Keratinocyte (primary cell): ENCODE data around the gene BGN. TPM values are rescaled to one million over a fixed set of nuclear protein-coding genes. Genes with fewer than 3 reads are reported as not detected.

Experiments
- DNase-seq: peaks from one replicate; pipeline ENCODE4 v3.0.0-alpha.2; 2011; ENCODE audit warnings: low read depth, missing footprints, low spot score
- FAIRE-seq: peaks from 2 replicates; lab custom pipeline; 2011; peaks lifted over from hg19 to GRCh38; lab: Jason Lieb, UNC
- H2AFZ ChIP-seq: 2 replicates; pipeline ENCODE4 v1.6.0; 2012; ENCODE audit warnings: low read length, control low read depth, inconsistent platforms; ENCODE audit not compliant: control insufficient read depth
- H3K27ac ChIP-seq: 2 replicates; pipeline ENCODE4 v1.5.1; 2011; ENCODE audit warnings: low read length; ENCODE audit not compliant: control insufficient read depth, insufficient read depth
- H3K27me3 ChIP-seq: 3 replicates; pipeline ENCODE4 v1.6.0; 2011; ENCODE audit warnings: low read length; ENCODE audit not compliant: control insufficient read depth, insufficient read depth; ENCODE audit errors: extremely low read depth
- H3K36me3 ChIP-seq, 2 experiments: 2 replicates in 1 of 2; 3 replicates in 1 of 2; pipeline ENCODE4 v1.5.1; 2011; ENCODE audit warnings: low read length in 2 of 2, mild to moderate bottlenecking in 1 of 2; ENCODE audit not compliant: control insufficient read depth in 2 of 2, insufficient read depth in 2 of 2; ENCODE audit errors: extremely low read depth in 1 of 2
- H3K4me1 ChIP-seq: 3 replicates; pipeline ENCODE4 v1.5.1; 2011; ENCODE audit warnings: low read length; ENCODE audit not compliant: control insufficient read depth, insufficient read depth; ENCODE audit errors: extremely low read depth
- H3K4me2 ChIP-seq: 3 replicates; pipeline ENCODE4 v1.6.0; 2011; ENCODE audit warnings: low read depth, low read length; ENCODE audit not compliant: control insufficient read depth, insufficient read depth; ENCODE audit errors: extremely low read depth
- H3K4me3 ChIP-seq, 3 experiments: fragments of 200-600 bp in 1 of 3; sonication (generic) in 1 of 3; 2 replicates in 2 of 3; 3 replicates in 1 of 3; pipeline ENCODE4 v1.5.1; 2011 to 2016; ENCODE audit warnings: low read length in 3 of 3, mild to moderate bottlenecking in 3 of 3, control low read depth in 2 of 3, inconsistent platforms in 1 of 3, low read depth in 1 of 3, mixed read lengths in 1 of 3, mixed run types in 1 of 3, moderate library complexity in 1 of 3; ENCODE audit not compliant: control insufficient read depth in 2 of 3, insufficient read depth in 2 of 3; ENCODE audit errors: extremely low read depth in 1 of 3
- H3K79me2 ChIP-seq: 2 replicates; pipeline ENCODE4 v1.6.0; 2012; ENCODE audit warnings: low read length; ENCODE audit not compliant: control insufficient read depth, insufficient read depth
- H3K9ac ChIP-seq: 3 replicates; pipeline ENCODE4 v1.6.0; 2011; ENCODE audit warnings: low read length; ENCODE audit not compliant: control insufficient read depth, insufficient read depth; ENCODE audit errors: extremely low read depth
- H3K9me1 ChIP-seq: 3 replicates; pipeline ENCODE4 v1.6.0; 2011; ENCODE audit warnings: low read length; ENCODE audit not compliant: control insufficient read depth, insufficient read depth; ENCODE audit errors: extremely low read depth
- H3K9me3 ChIP-seq: 2 replicates; pipeline ENCODE4 v1.5.1; 2012; ENCODE audit warnings: low read depth, low read length; ENCODE audit not compliant: control insufficient read depth
- H4K20me1 ChIP-seq: 3 replicates; pipeline ENCODE4 v1.6.0; 2011; ENCODE audit warnings: low read length; ENCODE audit not compliant: control insufficient read depth, insufficient read depth; ENCODE audit errors: extremely low read depth
- EZH2 ChIP-seq: IDR thresholded peaks from one replicate; pipeline ENCODE4 v1.6.1; 2012; ENCODE audit warnings: inconsistent platforms, mild to moderate bottlenecking, low read length, moderate library complexity
- dilution Hi-C: fragments of 300-500 bp; cut with MboI; formaldehyde crosslinking; loops from one replicate; pipeline ENCODE4 v1.7.0; 2020; ENCODE audit warnings: low sequenced_read_pairs; ENCODE audit not compliant: extremely low pct_ligation_motif_present
- polyA plus RNA-seq, 5 experiments: library from polyadenylated mRNA; depleted of rRNA in 3 of 5; stranded (reverse) in 3 of 5; stranded (forward) in 1 of 5; unstranded in 1 of 5; fragments of >200 nt; gene quantifications; 1 replicate in 1 of 5; 2 replicates in 3 of 5; 3 replicates in 1 of 5; pipeline versions ENCODE4 v1.2.1 to v1.2.3, GENCODE V29; 2011 to 2012; ENCODE audit warnings: missing spikeins in 2 of 5, low read depth in 1 of 5, low replicate concordance in 1 of 5
- TF ChIP-seq, protein P1 (sequence below), 3 experiments: IDR thresholded peaks in 1 of 3; conservative IDR thresholded peaks in 1 of 3; optimal IDR thresholded peaks in 1 of 3; 2 replicates in 2 of 3; 3 replicates in 1 of 3; pipeline versions ENCODE3 to v1.5.1; 2011; ENCODE audit warnings: low read length in 3 of 3, mild to moderate bottlenecking in 3 of 3, moderate library complexity in 2 of 3, control low read depth in 1 of 3, inconsistent platforms in 1 of 3; ENCODE audit not compliant: insufficient read depth in 2 of 3; ENCODE audit errors: extremely low read depth in 1 of 3

The BGN gene
- polyA plus RNA-seq, 1 donor (not counting 4 experiments of a cell fraction or from before 2014, with no cell fraction given), result 0.07 TPM

DNA sequence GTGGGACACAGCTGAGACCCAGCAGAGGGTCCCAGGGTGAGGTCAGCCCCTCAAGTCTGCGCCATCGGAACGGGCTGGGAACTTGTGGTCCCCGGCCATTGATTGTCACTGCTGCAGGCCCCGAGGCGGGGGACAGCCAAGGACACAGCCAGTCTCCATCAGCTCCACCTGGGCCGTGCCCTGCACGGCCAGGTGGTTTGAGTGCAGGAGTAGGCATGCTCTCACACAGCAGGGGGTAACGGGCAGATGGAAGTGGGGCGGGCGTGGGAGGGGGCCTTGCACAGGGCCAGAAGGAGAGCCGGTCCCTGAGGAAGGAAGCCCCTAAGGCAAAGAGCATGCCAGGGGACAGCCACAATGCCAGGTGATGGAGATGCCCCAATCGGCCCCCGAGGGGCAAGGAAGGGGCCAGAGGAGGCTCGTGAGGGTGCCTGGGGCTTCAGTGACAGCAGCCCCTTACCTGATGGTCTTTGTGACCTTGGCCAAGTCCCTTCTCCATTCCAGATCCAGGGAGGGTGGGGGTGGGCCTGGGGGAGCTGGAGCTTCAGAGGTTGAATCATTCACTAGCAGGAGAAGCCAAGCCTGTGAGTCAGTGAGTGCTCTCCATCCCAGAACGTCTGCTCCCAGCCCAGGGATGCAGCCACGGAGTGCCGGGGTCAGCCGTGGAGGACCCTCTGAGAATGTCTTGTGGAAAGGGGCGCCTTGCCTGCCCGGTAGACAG is 24.9 kb downstream of the BGN start:
- Histone ChIP-seq H3K4me1 (peaks cover 3% of the 10 kb centered on the region), H3K27me3 (peaks cover 28% of the 10 kb centered on the region), H3K9me3 (peaks cover 2% of the 10 kb centered on the region), H3K4me3 (no peak overlapping the region), H3K4me2 (no peak overlapping the region), H3K9me1 (no peaks in the 10 kb centered on the region), H2AFZ (no peak overlapping the region), H3K27ac (no peak overlapping the region), H3K36me3 (no peaks in the 10 kb centered on the region), H3K9ac (no peak overlapping the region), H3K79me2 (no peaks in the 10 kb centered on the region), H4K20me1 (no peaks in the 10 kb centered on the region)
- DNase-seq (no peak), FAIRE-seq (no peak)
- TF ChIP-seq, protein P1, sequence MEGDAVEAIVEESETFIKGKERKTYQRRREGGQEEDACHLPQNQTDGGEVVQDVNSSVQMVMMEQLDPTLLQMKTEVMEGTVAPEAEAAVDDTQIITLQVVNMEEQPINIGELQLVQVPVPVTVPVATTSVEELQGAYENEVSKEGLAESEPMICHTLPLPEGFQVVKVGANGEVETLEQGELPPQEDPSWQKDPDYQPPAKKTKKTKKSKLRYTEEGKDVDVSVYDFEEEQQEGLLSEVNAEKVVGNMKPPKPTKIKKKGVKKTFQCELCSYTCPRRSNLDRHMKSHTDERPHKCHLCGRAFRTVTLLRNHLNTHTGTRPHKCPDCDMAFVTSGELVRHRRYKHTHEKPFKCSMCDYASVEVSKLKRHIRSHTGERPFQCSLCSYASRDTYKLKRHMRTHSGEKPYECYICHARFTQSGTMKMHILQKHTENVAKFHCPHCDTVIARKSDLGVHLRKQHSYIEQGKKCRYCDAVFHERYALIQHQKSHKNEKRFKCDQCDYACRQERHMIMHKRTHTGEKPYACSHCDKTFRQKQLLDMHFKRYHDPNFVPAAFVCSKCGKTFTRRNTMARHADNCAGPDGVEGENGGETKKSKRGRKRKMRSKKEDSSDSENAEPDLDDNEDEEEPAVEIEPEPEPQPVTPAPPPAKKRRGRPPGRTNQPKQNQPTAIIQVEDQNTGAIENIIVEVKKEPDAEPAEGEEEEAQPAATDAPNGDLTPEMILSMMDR (optimal IDR thresholded peaks at IDR 0.05 in 1 of 3, IDR thresholded peaks at IDR 0.05 in 1 of 3, conservative IDR thresholded peaks at IDR 0.05 in 1 of 3; ENCODE audit: extremely low read depth in 1 of 3, insufficient read depth in 2 of 3, low read length in 3 of 3), result no peak
- TF ChIP-seq EZH2, result no peak
- dilution Hi-C loops, result no loop called here

DNA sequence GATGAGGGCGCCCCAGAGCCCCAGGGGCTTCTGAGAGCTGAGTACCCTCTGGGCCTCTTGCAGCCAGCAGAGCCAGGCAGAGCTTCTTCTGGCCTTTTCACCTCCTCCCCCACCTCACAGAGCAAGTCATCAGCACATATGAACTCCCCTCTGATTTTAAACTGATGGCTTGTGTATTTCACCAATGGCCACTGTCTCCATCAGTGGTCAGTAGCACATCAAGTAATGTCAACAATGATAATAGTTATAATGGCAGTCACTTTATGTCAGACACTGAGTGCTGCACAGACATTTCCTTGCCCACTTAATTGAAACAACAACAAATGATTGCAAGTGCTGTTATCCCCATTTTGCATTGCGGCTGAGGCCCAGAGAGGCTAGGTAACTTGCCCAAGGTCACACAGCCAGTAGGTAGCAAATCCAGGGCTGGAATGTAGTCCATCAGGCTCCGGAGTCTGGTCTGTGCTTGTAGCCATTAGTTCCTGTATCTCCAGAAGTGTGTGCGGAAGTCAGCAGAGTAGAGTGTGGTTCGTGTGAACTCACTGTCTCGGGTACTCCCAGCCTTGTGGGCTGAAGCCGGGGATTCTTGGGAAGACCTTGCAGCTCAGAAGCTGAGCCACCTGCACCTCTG is 25.6 kb downstream of the BGN start:
- peaks cover 2% of the 10 kb centered on the region for H3K9me3 ChIP-seq
- no peaks in the 10 kb centered on the region for H3K36me3 ChIP-seq
- no peaks in the 10 kb centered on the region for H4K20me1 ChIP-seq
- dilution Hi-C loops, result no loop called here
- no peak for TF ChIP-seq EZH2
- TF ChIP-seq, protein P1 (optimal IDR thresholded peaks at IDR 0.05 in 1 of 3, IDR thresholded peaks at IDR 0.05 in 1 of 3, conservative IDR thresholded peaks at IDR 0.05 in 1 of 3; ENCODE audit: extremely low read depth in 1 of 3, insufficient read depth in 2 of 3, low read length in 3 of 3), result no peak
- peaks cover 3% of the 10 kb centered on the region for H3K4me1 ChIP-seq
- FAIRE-seq, result no peak
- no peak overlapping the region for H3K4me2 ChIP-seq
- DNase-seq, result no peak
- no peaks in the 10 kb centered on the region for H3K79me2 ChIP-seq
- no peak overlapping the region for H3K9ac ChIP-seq
- H3K9me1 ChIP-seq, result no peaks in the 10 kb centered on the region
- H3K4me3 ChIP-seq, result no peak overlapping the region
- no peak overlapping the region for H3K27ac ChIP-seq
- H3K27me3 ChIP-seq, result peaks cover 28% of the 10 kb centered on the region
- H2AFZ ChIP-seq, result no peak overlapping the region
